HG03095 (cell line): ENCODE results near the gene SMIM44.
"Not testable (repeated sequence)": the region's sequence is repeated elsewhere in the genome, so short reads cannot be mapped to it uniquely, and the experiment has no call there.

Source experiments
- ATAC-seq: cut with Tn5 transposase; IDR thresholded peaks from one replicate; pipeline ENCODE4 v1.9.1; 2021; ENCODE audit warnings: moderate library complexity; ENCODE audit not compliant: unreplicated experiment

The SMIM44 gene

GRCh38 chr19:3459089-3459881, 24.0 kb downstream of the SMIM44 start:
- no peak for ATAC-seq

GRCh38 chr19:3458229-3459088, 24.8 kb downstream of the SMIM44 start:
- no peak for ATAC-seq

GRCh38 chr19:3457528-3458228, 25.6 kb downstream of the SMIM44 start:
- ATAC-seq: no peak

GRCh38 chr19:3456925-3457527, 26.2 kb downstream of the SMIM44 start:
- no peak for ATAC-seq

GRCh38 chr19:3455960-3456601, 27.2 kb downstream of the SMIM44 start:
- no peak for ATAC-seq

GRCh38 chr19:3455393-3455955, 27.8 kb downstream of the SMIM44 start:
- no peak for ATAC-seq

- ATAC-seq: no peak
Observed at GRCh38 chr19:3454656-3455392, 28.4 kb downstream of the SMIM44 start.

- ATAC-seq: no peak
Observed at GRCh38 chr19:3453840-3454239, 29.4 kb downstream of the SMIM44 start.

- ATAC-seq: not testable (repeated sequence)
Observed at GRCh38 chr19:3452942-3453214, 30.4 kb downstream of the SMIM44 start.

- ATAC-seq: no peak
Observed at GRCh38 chr19:3452171-3452941, 30.9 kb downstream of the SMIM44 start.

GRCh38 chr19:3451451-3451866, 31.8 kb downstream of the SMIM44 start:
- ATAC-seq: no peak

- no peak for ATAC-seq
Observed at GRCh38 chr19:3450796-3451411, 32.3 kb downstream of the SMIM44 start.

GRCh38 chr19:3448616-3449334, 34.5 kb downstream of the SMIM44 start:
- ATAC-seq: no peak

- ATAC-seq: not testable (repeated sequence)
Observed at GRCh38 chr19:3446657-3447056, 36.6 kb downstream of the SMIM44 start.

- ATAC-seq: no peak
Observed at GRCh38 chr19:3444695-3445234, 38.5 kb downstream of the SMIM44 start.

- no peak for ATAC-seq
Observed at GRCh38 chr19:3443840-3444694, 39.2 kb downstream of the SMIM44 start.
